ENCODE data around the gene TMEM163.

The TMEM163 gene

GRCh38 chr2:134513465-134513804, 205.4 kb downstream of the TMEM163 start:
- no peak overlapping the region for H2BK120ac ChIP-seq (ENCODE audit: low read depth, low read length)
- H3K18ac ChIP-seq (ENCODE audit: low read depth in 1 of 2, low read length in 2 of 2) = no peak overlapping the region
- DNase-seq = no peak
- H3K4me1 ChIP-seq (ENCODE audit: control insufficient read depth, insufficient read depth, low read depth, low read length) = peaks cover 2% of the 10 kb centered on the region
- no peak overlapping the region for H3K4ac ChIP-seq (ENCODE audit: low read depth in 1 of 2, low read length in 2 of 2)
- no peak overlapping the region for H2BK15ac ChIP-seq (ENCODE audit: low read depth, poor library complexity, severe bottlenecking)
- H3K27me3 ChIP-seq (ENCODE audit: control insufficient read depth in 1 of 2, insufficient read depth in 1 of 2, low read length in 2 of 2) = peaks cover 0 to 24% of the 10 kb centered on the region in 2 experiments
- no peak overlapping the region for H2AFZ ChIP-seq (ENCODE audit: low read depth, low read length)
- peaks cover 0 to 21% of the 10 kb centered on the region in 2 experiments for H3K36me3 ChIP-seq (ENCODE audit: control insufficient read depth in 1 of 2, insufficient read depth in 2 of 2, low read depth in 1 of 2, low read length in 2 of 2)
- H3K4me3 ChIP-seq (ENCODE audit: insufficient read depth in 1 of 2, low read depth in 1 of 2, low read length in 2 of 2) = no peak overlapping the region
- H3K14ac ChIP-seq (ENCODE audit: low read length in 2 of 2) = no peak overlapping the region
- no peak overlapping the region for H2BK12ac ChIP-seq (ENCODE audit: low read length in 2 of 2)
- no peak overlapping the region for H3K4me2 ChIP-seq (ENCODE audit: low read length, poor library complexity, severe bottlenecking)
- no peak overlapping the region for H2BK5ac ChIP-seq (ENCODE audit: low read depth, low read length, poor library complexity, severe bottlenecking)
- 85% methylated on average over 5 of the region's 5 CpGs for WGBS
- no peak overlapping the region for H3K27ac ChIP-seq (ENCODE audit: low read length, poor library complexity, severe bottlenecking)
- H2AK5ac ChIP-seq (ENCODE audit: low read length, severe bottlenecking) = no peak overlapping the region
- H3K9me3 ChIP-seq (ENCODE audit: control insufficient read depth, low read length) = no peaks in the 10 kb centered on the region
- peaks cover 25% of the 10 kb centered on the region for H3K79me1 ChIP-seq (replicated peaks; ENCODE audit: low read length, poor library complexity, severe bottlenecking)
- H3K23ac ChIP-seq (ENCODE audit: low read length in 2 of 2) = no peak overlapping the region
- H3K9ac ChIP-seq (ENCODE audit: low read length) = no peak overlapping the region
- H4K91ac ChIP-seq (ENCODE audit: low read length) = no peak overlapping the region
- H4K8ac ChIP-seq (ENCODE audit: low read length) = no peak overlapping the region

- Histone ChIP-seq H2BK120ac (ENCODE audit: low read depth, low read length) (no peak overlapping the region), H3K9me3 (ENCODE audit: control insufficient read depth, low read length) (no peaks in the 10 kb centered on the region), H3K79me1 (replicated peaks; ENCODE audit: low read length, poor library complexity, severe bottlenecking) (peaks cover 26% of the 10 kb centered on the region), H3K27ac (ENCODE audit: low read length, poor library complexity, severe bottlenecking) (no peak overlapping the region), H2AFZ (ENCODE audit: low read depth, low read length) (no peak overlapping the region), H2BK5ac (ENCODE audit: low read depth, low read length, poor library complexity, severe bottlenecking) (no peak overlapping the region), H3K27me3 (ENCODE audit: control insufficient read depth in 1 of 2, insufficient read depth in 1 of 2, low read length in 2 of 2) (peaks cover 0 to 29% of the 10 kb centered on the region in 2 experiments), H3K4me3 (ENCODE audit: insufficient read depth in 1 of 2, low read depth in 1 of 2, low read length in 2 of 2) (no peak overlapping the region), H3K4me2 (ENCODE audit: low read length, poor library complexity, severe bottlenecking) (no peak overlapping the region), H3K14ac (ENCODE audit: low read length in 2 of 2) (no peak overlapping the region), H2BK12ac (ENCODE audit: low read length in 2 of 2) (no peak overlapping the region), H4K8ac (ENCODE audit: low read length) (no peak overlapping the region), H3K18ac (ENCODE audit: low read depth in 1 of 2, low read length in 2 of 2) (no peak overlapping the region), H3K4ac (ENCODE audit: low read depth in 1 of 2, low read length in 2 of 2) (no peak overlapping the region), H3K36me3 (ENCODE audit: control insufficient read depth in 1 of 2, insufficient read depth in 2 of 2, low read depth in 1 of 2, low read length in 2 of 2) (peaks cover 0 to 21% of the 10 kb centered on the region in 2 experiments), H3K4me1 (ENCODE audit: control insufficient read depth, insufficient read depth, low read depth, low read length) (peaks cover 2% of the 10 kb centered on the region), H3K9ac (ENCODE audit: low read length) (no peak overlapping the region), H4K91ac (ENCODE audit: low read length) (no peak overlapping the region), H2AK5ac (ENCODE audit: low read length, severe bottlenecking) (no peak overlapping the region), H2BK15ac (ENCODE audit: low read depth, poor library complexity, severe bottlenecking) (no peak overlapping the region), H3K23ac (ENCODE audit: low read length in 2 of 2) (no peak overlapping the region)
- 77% methylated on average over 4 of the region's 4 CpGs for WGBS
- DNase-seq = no peak
Observed at GRCh38 chr2:134512734-134513464, 205.9 kb downstream of the TMEM163 start.

GRCh38 chr2:134508391-134508790, 210.4 kb downstream of the TMEM163 start:
- Histone ChIP-seq H2AK5ac (ENCODE audit: low read length, severe bottlenecking) (no peak overlapping the region), H2BK5ac (ENCODE audit: low read depth, low read length, poor library complexity, severe bottlenecking) (no peak overlapping the region), H3K23ac (ENCODE audit: low read length in 2 of 2) (no peak overlapping the region), H3K14ac (ENCODE audit: low read length in 2 of 2) (no peak overlapping the region), H2BK15ac (ENCODE audit: low read depth, poor library complexity, severe bottlenecking) (no peak overlapping the region), H3K4ac (ENCODE audit: low read depth in 1 of 2, low read length in 2 of 2) (no peak overlapping the region), H2AFZ (ENCODE audit: low read depth, low read length) (no peak overlapping the region), H3K36me3 (ENCODE audit: control insufficient read depth in 1 of 2, insufficient read depth in 2 of 2, low read depth in 1 of 2, low read length in 2 of 2) (peaks cover 0 to 16% of the 10 kb centered on the region in 2 experiments), H3K4me2 (ENCODE audit: low read length, poor library complexity, severe bottlenecking) (no peak overlapping the region), H4K8ac (ENCODE audit: low read length) (no peak overlapping the region), H2BK120ac (ENCODE audit: low read depth, low read length) (no peak overlapping the region), H3K27ac (ENCODE audit: low read length, poor library complexity, severe bottlenecking) (no peak overlapping the region), H3K27me3 (ENCODE audit: control insufficient read depth in 1 of 2, insufficient read depth in 1 of 2, low read length in 2 of 2) (peaks cover 0 to 30% of the 10 kb centered on the region in 2 experiments), H4K91ac (ENCODE audit: low read length) (no peak overlapping the region), H2BK12ac (ENCODE audit: low read length in 2 of 2) (no peak overlapping the region), H3K9ac (ENCODE audit: low read length) (no peak overlapping the region), H3K9me3 (ENCODE audit: control insufficient read depth, low read length) (no peaks in the 10 kb centered on the region), H3K4me3 (ENCODE audit: insufficient read depth in 1 of 2, low read depth in 1 of 2, low read length in 2 of 2) (no peak overlapping the region), H3K79me1 (replicated peaks; ENCODE audit: low read length, poor library complexity, severe bottlenecking) (peaks cover 27% of the 10 kb centered on the region), H3K4me1 (ENCODE audit: control insufficient read depth, insufficient read depth, low read depth, low read length) (no peaks in the 10 kb centered on the region), H3K18ac (ENCODE audit: low read depth in 1 of 2, low read length in 2 of 2) (no peak overlapping the region)
- DNase-seq = no peak
- 76% methylated on average over 4 of the region's 4 CpGs for WGBS

- no peak overlapping the region for H2BK5ac ChIP-seq (ENCODE audit: low read depth, low read length, poor library complexity, severe bottlenecking)
- H2AK5ac ChIP-seq (ENCODE audit: low read length, severe bottlenecking) = no peak overlapping the region
- H3K18ac ChIP-seq (ENCODE audit: low read depth in 1 of 2, low read length in 2 of 2) = no peak overlapping the region
- H3K14ac ChIP-seq (ENCODE audit: low read length in 2 of 2) = no peak overlapping the region
- DNase-seq = no peak
- no peak overlapping the region for H3K4me2 ChIP-seq (ENCODE audit: low read length, poor library complexity, severe bottlenecking)
- WGBS = no CpG with 5 or more reads among the region's 1 CpG
- H3K27me3 ChIP-seq (ENCODE audit: control insufficient read depth in 1 of 2, insufficient read depth in 1 of 2, low read length in 2 of 2) = peaks cover 0 to 37% of the 10 kb centered on the region in 2 experiments
- no peak overlapping the region for H3K4ac ChIP-seq (ENCODE audit: low read depth in 1 of 2, low read length in 2 of 2)
- no peak overlapping the region for H3K4me3 ChIP-seq (ENCODE audit: insufficient read depth in 1 of 2, low read depth in 1 of 2, low read length in 2 of 2)
- no peak overlapping the region for H3K27ac ChIP-seq (ENCODE audit: low read length, poor library complexity, severe bottlenecking)
- H3K79me1 ChIP-seq (replicated peaks; ENCODE audit: low read length, poor library complexity, severe bottlenecking) = peaks cover 29% of the 10 kb centered on the region
- no peak overlapping the region for H4K8ac ChIP-seq (ENCODE audit: low read length)
- H2BK15ac ChIP-seq (ENCODE audit: low read depth, poor library complexity, severe bottlenecking) = no peak overlapping the region
- H3K23ac ChIP-seq (ENCODE audit: low read length in 2 of 2) = no peak overlapping the region
- peaks cover under 1% of the 10 kb centered on the region for H3K4me1 ChIP-seq (ENCODE audit: control insufficient read depth, insufficient read depth, low read depth, low read length)
- no peak overlapping the region for H4K91ac ChIP-seq (ENCODE audit: low read length)
- no peak overlapping the region for H2AFZ ChIP-seq (ENCODE audit: low read depth, low read length)
- H3K9me3 ChIP-seq (ENCODE audit: control insufficient read depth, low read length) = no peaks in the 10 kb centered on the region
- H3K36me3 ChIP-seq (ENCODE audit: control insufficient read depth in 1 of 2, insufficient read depth in 2 of 2, low read depth in 1 of 2, low read length in 2 of 2) = peaks cover 0 to 16% of the 10 kb centered on the region in 2 experiments
- no peak overlapping the region for H3K9ac ChIP-seq (ENCODE audit: low read length)
- no peak overlapping the region for H2BK120ac ChIP-seq (ENCODE audit: low read depth, low read length)
- H2BK12ac ChIP-seq (ENCODE audit: low read length in 2 of 2) = no peak overlapping the region
Observed at GRCh38 chr2:134507697-134508096, 211.1 kb downstream of the TMEM163 start.

Measured in mesenchymal stem cell (in vitro differentiated cells and primary cell).